Measurements from ENCODE around the gene RPL5.

The RPL5 gene

GRCh38 chr1:92858564-92859399 is 26.9 kb downstream of the RPL5 start:
- peak; percentile 97 for TF ChIP-seq CTCF (IDR thresholded peaks at IDR 0.05)

- TF ChIP-seq CTCF (IDR thresholded peaks at IDR 0.05) = no peak
Measured at GRCh38 chr1:92859400-92860039, 27.7 kb downstream of the RPL5 start.

GRCh38 chr1:92862605-92863004 is 30.8 kb downstream of the RPL5 start:
- no peak for TF ChIP-seq CTCF (IDR thresholded peaks at IDR 0.05)

- TF ChIP-seq CTCF (IDR thresholded peaks at IDR 0.05) = no peak
Measured at GRCh38 chr1:92864131-92864530, 32.3 kb downstream of the RPL5 start.

- no peak for TF ChIP-seq CTCF (IDR thresholded peaks at IDR 0.05)
Measured at GRCh38 chr1:92870591-92870990, 38.8 kb downstream of the RPL5 start.

- no peak for TF ChIP-seq CTCF (IDR thresholded peaks at IDR 0.05)
Measured at GRCh38 chr1:92872719-92873118, 40.9 kb downstream of the RPL5 start.

DNA sequence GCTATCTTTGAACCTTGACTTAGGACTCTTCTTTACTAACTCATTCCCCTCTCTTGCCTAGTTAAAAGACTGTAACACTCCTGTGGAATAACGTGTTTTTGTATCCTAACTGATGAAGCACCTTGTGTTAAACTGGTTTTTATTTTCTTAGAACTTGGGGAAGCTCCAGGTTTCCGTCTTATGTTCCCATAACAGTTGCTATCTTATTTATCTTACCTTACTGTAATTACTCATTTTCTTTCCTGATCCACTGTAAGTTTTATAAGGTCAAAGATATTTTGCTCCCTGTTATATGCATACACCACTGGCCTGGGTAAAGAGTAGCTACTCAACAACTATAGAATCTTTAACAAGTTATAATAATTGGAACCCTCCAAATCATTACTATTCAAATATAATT is 43.1 kb downstream of the RPL5 start:
- TF ChIP-seq CTCF (IDR thresholded peaks at IDR 0.05) = no peak
